Stomach (tissue), 4 donors: ENCODE data around the gene LPA.
"Not testable (repeated sequence)": the region's sequence is repeated elsewhere in the genome, so short reads cannot be mapped to it uniquely, and the experiment has no call there.

ENCODE experiments used
- CTCF ChIP-seq, 7 experiments: fragments of 450-650 bp in 4 of 7; fragments of 200-600 bp in 3 of 7; sonication (generic) in 3 of 7; IDR thresholded peaks; one replicate each; pipeline ENCODE4 v1.5.1; 2016 to 2019; ENCODE audit warnings: antibody characterized with exemption in 7 of 7, control low read depth in 2 of 7, mild to moderate bottlenecking in 1 of 7
- EP300 ChIP-seq: sonication (generic); formaldehyde crosslinking; IDR thresholded peaks from one replicate; pipeline ENCODE4 v1.6.1; 2017; ENCODE audit warnings: antibody characterized with exemption
- POLR2A ChIP-seq, 4 donors: fragments of 450-650 bp; IDR thresholded peaks; one replicate each; pipeline ENCODE4 v1.6.1; 2016; ENCODE audit warnings: antibody characterized with exemption in 4 of 4, control low read depth in 2 of 4, mild to moderate bottlenecking in 1 of 4, moderate library complexity in 1 of 4
- POLR2AphosphoS5 ChIP-seq, 3 donors: sonication (generic); formaldehyde crosslinking; IDR thresholded peaks; one replicate each; pipeline ENCODE4 v1.6.1; 2016; ENCODE audit warnings: antibody characterized with exemption in 3 of 3

GRCh38 chr6:160695622-160696021 is 31.5 kb upstream of the LPA start:
- TF ChIP-seq CTCF (IDR thresholded peaks at IDR 0.05); POLR2A (IDR thresholded peaks at IDR 0.05); POLR2AphosphoS5 (IDR thresholded peaks at IDR 0.05); EP300: not testable (repeated sequence)
